Spleen (tissue), 11 donors: ENCODE measurements around the gene ALDH3A2. TPM values are rescaled to one million over a fixed set of nuclear protein-coding genes. Genes with fewer than 3 reads are reported as not detected.

Experiments used
- DNase-seq: peaks from one replicate; pipeline ENCODE4 v3.0.0-alpha.2; 2020
- H3K27ac ChIP-seq, 8 donors: fragments of 200-600 bp; sonication (generic) in 7 of 8; 1 replicate in 4 of 8; 2 replicates in 4 of 8; pipeline versions ENCODE4 v1.5.0 to v1.8.0; 2016 to 2021; ENCODE audit warnings: inconsistent platforms in 4 of 8, mild to moderate bottlenecking in 4 of 8, moderate library complexity in 1 of 8
- H3K27me3 ChIP-seq, 7 donors: fragments of 200-600 bp; sonication (generic) in 6 of 7; replicated peaks in 1 of 7; 1 replicate in 4 of 7; 2 replicates in 3 of 7; pipeline versions ENCODE4 v1.5.0 to v1.8.0; 2016 to 2021; ENCODE audit warnings: inconsistent platforms in 3 of 7, mild to moderate bottlenecking in 1 of 7
- H3K36me3 ChIP-seq, 6 donors: fragments of 200-600 bp; sonication (generic) in 5 of 6; 1 replicate in 4 of 6; 2 replicates in 2 of 6; pipeline versions ENCODE4 v1.5.0 to v1.8.0; 2016 to 2021; ENCODE audit warnings: inconsistent platforms in 2 of 6
- H3K4me1 ChIP-seq, 6 donors: fragments of 200-600 bp; sonication (generic) in 5 of 6; 1 replicate in 3 of 6; 2 replicates in 3 of 6; pipeline versions ENCODE4 v1.5.0 to v1.8.0; 2016 to 2021; ENCODE audit warnings: inconsistent platforms in 3 of 6
- H3K4me3 ChIP-seq, 8 donors: fragments of 200-600 bp; sonication (generic) in 7 of 8; 1 replicate in 4 of 8; 2 replicates in 4 of 8; pipeline versions ENCODE4 v1.5.0 to v1.8.0; 2016 to 2021; ENCODE audit warnings: inconsistent platforms in 4 of 8, mild to moderate bottlenecking in 4 of 8, moderate library complexity in 2 of 8
- H3K9me3 ChIP-seq, 8 donors: fragments of 200-600 bp; sonication (generic) in 7 of 8; 1 replicate in 4 of 8; 2 replicates in 4 of 8; pipeline versions ENCODE4 v1.5.0 to v1.8.0; 2016 to 2021; ENCODE audit warnings: inconsistent platforms in 4 of 8
- POLR2A ChIP-seq, 3 donors: fragments of 450-650 bp; IDR thresholded peaks; one replicate each; pipeline ENCODE4 v1.5.1; 2017; ENCODE audit warnings: antibody characterized with exemption in 3 of 3, mild to moderate bottlenecking in 1 of 3
- POLR2AphosphoS5 ChIP-seq, 3 donors: sonication (generic); formaldehyde crosslinking; IDR thresholded peaks; one replicate each; pipeline ENCODE4 v1.5.1; 2017; ENCODE audit warnings: antibody characterized with exemption in 3 of 3
- WGBS, 5 donors: extraction: QIAGEN DNeasy Blood & Tissue Kit in 3 of 5; methylation state at CpG; one replicate each; pipeline versions ENCODE4 v1.1.5 to v1.1.7; 2013 to 2018; 5-methylcytosine and 5-hydroxymethylcytosine counted together
- intact Hi-C: fragments of 100-400 bp; cut with DNase I; formaldehyde crosslinking; loops from one replicate; pipeline ENCODE4 v1.15.0; 2023; ENCODE audit warnings: low total_unique reads
- polyA plus RNA-seq, 3 donors: library from polyadenylated mRNA; stranded (reverse); fragments of 200-250 nt; gene quantifications; one replicate each; pipeline ENCODE4 v1.2.1, GENCODE V29; 2013
- total RNA-seq, 7 donors: library from RNA; depleted of rRNA in 3 of 7; stranded (reverse); fragments of >200 nt in 3 of 7; fragmentation: NEBNext Ultra II Directional in 4 of 7; extraction: Animal tissue kit (Norgen Biotek cat#: 25700) in 4 of 7; gene quantifications; one replicate each; pipeline versions ENCODE4 v1.1.0 to v1.2.1, GENCODE V29; 2016 to 2021
- TF ChIP-seq, protein P1 (sequence below), 11 experiments: fragments of 200-600 bp in 7 of 11; fragments of 450-650 bp in 4 of 11; sonication (generic) in 4 of 11; IDR thresholded peaks in 8 of 11; conservative IDR thresholded peaks in 3 of 11; 1 replicate in 7 of 11; 2 replicates in 4 of 11; pipeline versions ENCODE4 v1.4.0 to v1.8.0; 2016 to 2021; ENCODE audit warnings: antibody characterized with exemption in 11 of 11, inconsistent platforms in 4 of 11, mild to moderate bottlenecking in 1 of 11
- donor health status: healthy with polysubstance abuse.
- donor health status: DM: no; HTN: no; CAD: no; lungs with moderate emphysema.
- donor health status: DM: no; HTN: no; CAD: no.
- donor health status: Bipolar disorder and iron deficiency.
- donor health status: healthy.
- donor health status: DM: no; HTN: no; CAD: no.
- donor health status: DM: yes; HTN: yes; CAD: no.

The ALDH3A2 gene
- total and polyA plus RNA-seq, 10 donors: 14.4 to 73.1 (median 50.7) TPM

- DNase-seq: no peak
- H3K27ac ChIP-seq: no peak overlapping the region
- 88 to 99% (median 92%) methylated on average over 2 of the region's 2 CpGs for WGBS, 5 donors
- no peaks in the 10 kb centered on the region for H3K27me3 ChIP-seq
- H3K4me1 ChIP-seq: no peaks in the 10 kb centered on the region
- intact Hi-C loops: no loop called here
- H3K4me3 ChIP-seq: no peak overlapping the region
- H3K36me3 ChIP-seq: no peaks in the 10 kb centered on the region
- TF ChIP-seq POLR2A (IDR thresholded peaks at IDR 0.05) (no peak), POLR2AphosphoS5 (IDR thresholded peaks at IDR 0.05) (no peak)
- TF ChIP-seq, protein P1, sequence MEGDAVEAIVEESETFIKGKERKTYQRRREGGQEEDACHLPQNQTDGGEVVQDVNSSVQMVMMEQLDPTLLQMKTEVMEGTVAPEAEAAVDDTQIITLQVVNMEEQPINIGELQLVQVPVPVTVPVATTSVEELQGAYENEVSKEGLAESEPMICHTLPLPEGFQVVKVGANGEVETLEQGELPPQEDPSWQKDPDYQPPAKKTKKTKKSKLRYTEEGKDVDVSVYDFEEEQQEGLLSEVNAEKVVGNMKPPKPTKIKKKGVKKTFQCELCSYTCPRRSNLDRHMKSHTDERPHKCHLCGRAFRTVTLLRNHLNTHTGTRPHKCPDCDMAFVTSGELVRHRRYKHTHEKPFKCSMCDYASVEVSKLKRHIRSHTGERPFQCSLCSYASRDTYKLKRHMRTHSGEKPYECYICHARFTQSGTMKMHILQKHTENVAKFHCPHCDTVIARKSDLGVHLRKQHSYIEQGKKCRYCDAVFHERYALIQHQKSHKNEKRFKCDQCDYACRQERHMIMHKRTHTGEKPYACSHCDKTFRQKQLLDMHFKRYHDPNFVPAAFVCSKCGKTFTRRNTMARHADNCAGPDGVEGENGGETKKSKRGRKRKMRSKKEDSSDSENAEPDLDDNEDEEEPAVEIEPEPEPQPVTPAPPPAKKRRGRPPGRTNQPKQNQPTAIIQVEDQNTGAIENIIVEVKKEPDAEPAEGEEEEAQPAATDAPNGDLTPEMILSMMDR (IDR thresholded peaks at IDR 0.05 in 8 of 11, conservative IDR thresholded peaks at IDR 0.05 in 3 of 11): no peak
- no peaks in the 10 kb centered on the region for H3K9me3 ChIP-seq
These were observed 38.0 kb downstream of the ALDH3A2 start for GRCh38 chr17:19686400-19687090.

- Histone ChIP-seq H3K27ac (peak overlapping the region in 6 of 8 donors; percentile 10 to 74 (median 68)), H3K4me1 (peaks cover 0 to 33% (median 19%) of the 10 kb centered on the region in 6 donors), H3K4me3 (no peak overlapping the region), H3K36me3 (no peaks in the 10 kb centered on the region), H3K9me3 (no peaks in the 10 kb centered on the region), H3K27me3 (no peaks in the 10 kb centered on the region)
- intact Hi-C loops: no loop called here
- DNase-seq: no peak
- TF ChIP-seq, protein P1 (IDR thresholded peaks at IDR 0.05 in 8 of 11, conservative IDR thresholded peaks at IDR 0.05 in 3 of 11): no peak
- TF ChIP-seq POLR2AphosphoS5 (IDR thresholded peaks at IDR 0.05): peak in 1 of 3 donors; percentile 44
- 32 to 49% (median 45%) methylated on average over 4 of the region's 4 CpGs for WGBS, 5 donors
These were observed 53.7 kb downstream of the ALDH3A2 start for GRCh38 chr17:19702217-19702641.

GRCh38 chr17:19703106-19703827, 54.7 kb downstream of the ALDH3A2 start:
- 64 to 92% (median 71%) methylated on average over 7 to 10 of the region's 10 CpGs for WGBS, 5 donors
- intact Hi-C loops: no loop called here
- peak overlapping the region in 6 of 8 donors; percentile 34 to 74 (median 68) for H3K27ac ChIP-seq

More at GRCh38 chr17:19703106-19703827, 54.7 kb downstream of the ALDH3A2 start:
- Histone ChIP-seq H3K4me3 (no peak overlapping the region), H3K27me3 (no peaks in the 10 kb centered on the region), H3K9me3 (no peaks in the 10 kb centered on the region), H3K4me1 (peaks cover 0 to 33% (median 19%) of the 10 kb centered on the region in 6 donors), H3K36me3 (no peaks in the 10 kb centered on the region)
- DNase-seq: no peak
- TF ChIP-seq, protein P1 (IDR thresholded peaks at IDR 0.05 in 8 of 11, conservative IDR thresholded peaks at IDR 0.05 in 3 of 11): no peak
- TF ChIP-seq POLR2AphosphoS5 (IDR thresholded peaks at IDR 0.05) (no peak), POLR2A (IDR thresholded peaks at IDR 0.05) (no peak)
